NCI-H2227 (cell line): ENCODE data around the gene DAGLB.
"Not testable (repeated sequence)": the region's sequence is repeated elsewhere in the genome, so short reads cannot be mapped to it uniquely, and the experiment has no call there.

Source experiments
- DNase-seq: peaks from one replicate; lab custom pipeline; 2025; ENCODE audit not compliant: unreplicated experiment; lab: John Stamatoyannopoulos, UW

DAGLB gene

DNA sequence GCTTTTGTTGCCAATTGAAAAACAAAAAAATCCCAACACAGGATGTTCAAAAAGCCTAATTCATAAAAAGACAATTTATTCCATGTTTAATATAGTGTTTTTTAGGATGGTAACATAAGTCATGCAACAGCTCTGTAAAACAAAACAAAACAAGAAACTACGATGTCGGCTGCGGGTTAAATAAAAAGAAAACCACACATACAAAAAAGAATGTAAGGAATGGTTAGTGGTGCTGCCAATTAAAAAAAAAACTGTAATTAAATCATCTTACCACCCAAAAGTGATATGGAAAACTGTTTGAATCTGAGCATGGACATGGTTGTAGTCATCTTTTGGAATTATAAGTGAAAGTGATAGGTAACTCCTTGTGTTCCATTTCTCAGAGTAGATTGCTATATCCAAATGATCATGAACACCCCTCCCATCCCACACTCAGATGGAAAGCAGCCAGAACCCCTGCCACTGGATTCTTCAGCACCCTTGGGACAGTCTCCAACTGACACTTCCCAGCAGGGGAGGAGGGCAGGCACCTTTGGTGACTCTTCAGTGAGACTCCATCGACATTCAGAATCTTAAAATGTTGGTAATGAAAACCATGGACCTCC, 14.3 kb upstream of the DAGLB start:
- DNase-seq: no peak

DNA sequence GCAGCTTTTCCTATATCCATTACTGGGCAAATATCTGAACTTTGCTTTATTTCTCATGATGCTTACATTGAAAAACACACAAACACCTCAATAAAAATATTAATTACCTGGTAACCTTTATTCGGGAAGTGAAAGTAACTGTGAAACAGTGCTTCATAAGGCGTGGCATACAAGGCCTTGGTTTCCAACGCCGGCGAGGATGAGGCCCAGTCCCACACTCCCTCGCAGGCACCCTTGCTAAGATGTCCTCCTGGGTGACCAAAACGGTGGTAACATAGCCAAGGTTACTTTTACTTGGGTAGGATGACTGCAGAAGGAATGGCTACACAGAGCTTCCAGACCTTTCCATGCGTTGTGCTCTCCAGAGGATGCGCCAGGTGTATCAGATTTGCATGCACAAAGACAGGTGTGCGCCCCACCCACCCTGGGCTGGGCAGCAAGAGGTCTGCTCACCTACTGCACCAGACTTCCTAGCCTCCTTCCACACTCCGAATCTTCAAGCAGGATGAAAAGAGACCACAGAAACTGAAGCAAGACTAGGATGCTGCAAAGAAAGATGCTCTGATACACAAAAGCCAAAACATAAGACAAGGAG, 13.3 kb upstream of the DAGLB start:
- no peak for DNase-seq

DNA sequence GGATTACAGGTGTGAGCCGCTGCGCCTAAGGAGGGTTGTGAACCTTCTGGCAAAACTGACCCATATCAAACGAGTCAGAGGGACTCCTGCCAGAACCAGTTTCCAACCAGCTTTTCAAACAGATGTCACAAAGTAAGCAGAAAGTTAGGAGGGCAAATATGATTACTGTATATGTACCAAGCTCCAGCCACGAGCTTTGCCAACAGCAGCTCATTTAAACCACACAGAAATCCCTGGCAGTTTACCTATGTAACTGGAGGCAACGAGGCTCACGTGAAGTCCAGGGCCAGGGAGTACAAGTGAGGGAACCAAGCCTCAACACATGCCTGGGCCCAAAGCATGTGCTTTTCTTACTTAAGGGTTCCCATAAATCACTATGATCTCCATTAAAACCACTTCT, 12.5 kb upstream of the DAGLB start:
- no peak for DNase-seq

DNA sequence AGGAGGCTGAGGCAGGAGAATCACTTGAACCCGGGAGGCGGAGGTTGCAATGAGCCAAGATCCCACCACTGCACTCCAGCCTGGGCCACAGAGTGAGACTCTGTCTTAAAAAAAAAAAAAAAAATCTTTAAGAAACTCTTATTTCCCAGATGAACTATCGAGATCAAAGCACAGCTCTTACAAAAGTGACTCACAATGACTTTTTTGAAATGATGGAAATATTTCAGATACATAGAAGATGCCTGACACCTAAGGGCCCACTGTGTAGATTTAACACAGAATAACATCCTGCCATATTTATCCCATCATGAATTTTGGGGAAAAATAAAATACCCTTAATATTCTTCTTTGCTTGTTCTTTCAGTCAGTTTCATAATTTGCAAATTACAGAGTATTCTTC, 10.9 kb upstream of the DAGLB start:
- not testable (repeated sequence) for DNase-seq

DNA sequence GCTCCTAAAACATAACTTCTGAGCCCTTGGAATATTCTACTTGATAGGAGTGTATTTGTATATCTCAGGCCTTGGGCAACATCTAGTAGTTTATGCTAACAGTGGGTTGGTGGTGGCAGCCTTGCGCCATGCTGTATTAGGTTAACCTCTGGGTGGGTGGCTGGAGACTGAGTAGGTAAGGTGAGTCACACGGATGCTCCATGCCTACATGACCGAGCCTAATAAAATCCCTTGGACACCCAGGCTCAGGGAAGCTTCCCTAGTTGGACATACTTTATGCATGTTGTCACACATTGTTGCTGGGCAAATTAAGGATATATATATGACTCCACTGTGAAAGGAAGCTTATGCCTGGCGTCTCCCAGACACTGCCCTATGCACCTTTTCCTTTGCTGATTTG, 6.0 kb upstream of the DAGLB start:
- no peak for DNase-seq

DNA sequence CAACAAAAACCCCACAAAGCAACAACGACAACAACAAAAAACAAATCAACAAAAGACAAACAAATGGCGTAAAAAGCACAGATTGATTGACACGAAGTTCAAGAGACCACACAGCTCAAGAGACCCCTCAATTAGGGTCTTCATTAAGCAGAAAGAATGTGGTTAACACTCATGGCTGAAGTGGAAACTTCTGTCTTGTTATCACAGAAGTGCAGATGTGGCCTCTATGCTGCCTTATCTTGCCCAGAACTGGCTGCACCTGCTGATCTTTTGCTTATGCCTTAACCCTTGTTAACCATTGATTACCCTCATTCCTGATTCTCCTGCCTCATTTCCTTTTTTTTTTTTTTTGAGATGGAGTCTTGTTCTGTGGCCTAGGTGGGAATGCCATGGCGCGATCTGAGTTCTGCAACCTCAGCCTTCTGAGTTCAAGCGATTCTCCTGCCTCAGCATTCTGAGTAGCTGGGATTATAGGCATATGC, 3.5 kb upstream of the DAGLB start:
- DNase-seq: no peak

DNA sequence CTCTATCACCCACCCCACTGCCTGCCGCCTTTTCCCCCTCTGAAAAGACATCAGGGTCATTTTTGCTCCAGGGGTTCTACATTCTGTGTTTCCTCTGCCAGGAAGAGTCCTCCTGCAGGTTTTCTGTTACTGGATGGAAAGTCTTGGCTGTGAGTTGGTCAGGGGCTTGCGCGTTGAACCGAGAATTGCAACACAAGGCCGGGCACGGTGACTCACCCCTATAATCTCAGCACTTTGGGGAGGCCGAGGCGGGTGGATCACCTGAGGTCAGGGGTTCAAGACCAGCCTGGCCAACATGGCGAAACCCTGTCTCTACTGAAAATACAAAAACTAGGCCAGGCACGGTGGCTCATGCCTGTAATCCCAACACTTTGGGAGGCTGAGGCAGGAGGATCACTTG, 2.8 kb upstream of the DAGLB start:
- DNase-seq: not testable (repeated sequence)

DNA sequence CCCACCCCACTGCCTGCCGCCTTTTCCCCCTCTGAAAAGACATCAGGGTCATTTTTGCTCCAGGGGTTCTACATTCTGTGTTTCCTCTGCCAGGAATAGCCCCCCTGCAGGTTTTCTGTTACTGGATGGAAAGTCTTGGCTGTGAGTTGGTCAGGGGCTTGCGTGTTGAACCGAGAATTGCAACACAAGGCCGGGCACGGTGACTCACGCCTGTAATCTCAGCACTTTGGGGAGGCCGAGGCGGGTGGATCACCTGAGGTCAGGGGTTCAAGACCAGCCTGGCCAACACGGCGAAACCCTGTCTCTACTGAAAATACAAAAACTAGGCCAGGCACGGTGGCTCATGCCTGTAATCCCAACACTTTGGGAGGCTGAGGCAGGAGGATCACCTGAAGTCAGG, 2.1 kb upstream of the DAGLB start:
- DNase-seq: not testable (repeated sequence)

DNA sequence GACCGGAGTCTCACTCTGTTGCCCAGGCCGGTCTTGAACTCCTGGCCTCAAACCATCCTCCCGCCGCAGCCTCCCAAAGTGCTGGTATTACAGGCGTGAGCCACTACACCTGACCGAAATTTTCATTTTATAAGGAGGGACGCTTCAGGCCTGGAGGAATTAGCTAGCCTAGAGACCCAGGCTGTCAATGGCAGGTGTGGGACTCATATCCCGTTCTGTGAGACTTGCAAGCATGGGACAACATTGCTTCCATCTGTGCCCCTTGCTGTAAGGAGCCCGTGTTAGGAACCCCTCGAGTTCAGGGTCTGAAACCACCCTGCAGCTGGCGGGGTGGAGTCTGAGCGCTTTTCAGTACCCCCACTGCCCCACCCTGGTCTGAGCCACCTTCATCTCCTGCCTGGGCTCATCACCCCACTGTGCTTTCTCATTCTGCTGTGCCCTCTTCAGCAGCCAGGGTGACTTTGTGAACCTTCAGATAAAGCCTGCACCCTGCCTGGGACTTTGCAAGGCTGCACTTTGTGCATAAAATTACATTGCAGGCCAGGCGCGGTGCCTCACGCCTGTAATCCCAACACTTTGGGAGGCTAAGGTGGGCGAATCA, 1.3 kb upstream of the DAGLB start:
- DNase-seq: no peak

DNA sequence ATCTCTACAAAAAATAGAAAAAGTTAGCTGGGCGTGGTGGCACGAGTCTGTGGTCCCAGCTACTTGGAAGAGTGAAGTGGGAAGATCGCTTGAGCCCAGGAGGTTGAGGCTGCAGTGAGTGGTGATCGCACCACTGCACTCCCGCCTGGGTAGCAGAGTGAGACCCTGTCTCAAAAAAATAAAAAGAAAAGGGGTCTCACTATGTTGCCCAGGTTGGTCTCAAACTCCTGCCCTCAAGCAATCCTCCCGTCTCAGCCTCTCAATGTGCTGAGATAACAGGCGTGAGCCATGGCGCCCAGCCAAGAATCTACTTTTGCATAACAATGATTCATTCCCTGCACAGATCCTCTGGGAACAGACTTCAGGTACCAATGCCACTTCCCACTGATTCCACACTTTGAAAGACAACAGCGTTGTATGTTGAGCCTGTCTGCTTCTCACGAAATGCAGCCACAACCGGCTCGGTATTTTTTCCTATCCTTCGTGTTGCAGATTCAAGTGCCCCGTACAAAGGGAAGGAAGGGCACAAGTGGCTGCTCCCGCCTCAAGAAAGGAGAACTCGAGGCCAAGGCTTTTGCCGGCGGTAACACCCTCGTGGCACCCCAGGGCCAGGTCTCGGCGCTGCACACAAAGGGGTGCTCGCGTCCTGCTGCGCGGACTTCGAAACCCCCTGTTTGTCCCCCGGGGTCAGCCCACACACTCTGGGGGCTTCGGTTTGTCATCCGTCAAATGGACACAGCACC, 745 bp downstream of the DAGLB start:
- DNase-seq: peak; percentile 76

DNA sequence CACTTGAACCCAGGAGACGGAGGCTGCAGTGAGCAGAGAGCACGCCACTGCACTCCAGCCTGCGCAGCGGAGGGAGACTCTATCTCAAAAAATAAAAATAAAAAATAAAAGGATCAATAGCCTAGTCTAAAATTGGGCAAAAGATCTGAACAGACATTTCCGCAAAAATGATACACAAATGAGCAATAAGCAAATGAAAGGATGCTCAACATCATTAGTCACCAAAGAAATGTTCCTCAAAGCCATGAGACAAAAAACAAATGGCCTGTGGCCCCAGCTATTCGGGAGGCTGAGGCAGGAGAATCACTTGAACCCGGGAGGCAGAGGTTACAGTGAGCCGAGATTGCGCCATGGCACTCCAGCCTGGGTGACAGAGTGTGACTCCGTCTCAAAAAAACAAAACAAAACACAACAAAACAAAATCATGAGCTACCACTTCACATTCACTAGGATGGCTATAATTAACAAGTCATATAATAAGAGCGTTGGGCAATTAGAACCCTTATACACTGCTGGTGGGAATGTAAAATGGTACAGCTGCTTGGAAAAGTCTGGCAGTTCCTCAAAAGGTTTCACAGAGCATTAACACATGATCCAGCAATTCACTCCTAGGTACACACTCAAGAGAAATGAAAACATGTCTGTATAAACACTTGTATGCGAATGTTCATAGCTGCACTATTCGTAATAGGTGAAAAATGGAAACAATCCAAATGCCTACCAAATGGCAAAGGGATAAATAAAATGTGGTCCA, 3.1 kb downstream of the DAGLB start:
- DNase-seq: no peak

DNA sequence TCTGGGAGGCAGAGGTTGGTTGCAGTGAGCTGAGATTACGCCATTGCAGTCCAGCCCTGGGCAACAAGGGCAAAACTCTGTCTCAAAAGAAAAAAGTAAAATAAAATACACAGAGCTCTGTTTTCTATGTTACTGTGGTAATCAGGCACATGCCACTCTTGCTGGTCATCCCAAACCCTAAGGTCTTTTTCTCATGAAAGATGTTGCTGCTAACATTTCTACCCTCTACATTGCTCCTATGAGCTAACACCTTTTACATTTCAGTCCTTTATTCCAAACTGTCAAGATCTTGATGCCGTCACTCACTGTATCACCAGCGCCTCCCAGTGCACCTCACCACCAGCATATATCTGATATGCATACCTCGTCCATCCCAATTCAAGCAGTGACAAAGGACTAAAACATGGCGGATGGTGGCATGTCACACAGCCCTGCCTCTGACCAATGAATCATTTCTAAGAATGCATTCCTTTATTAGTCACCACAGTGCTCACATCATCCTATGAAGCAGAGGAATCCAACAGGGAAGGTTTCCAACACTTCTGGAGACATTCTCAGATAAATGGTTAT, 4.3 kb downstream of the DAGLB start:
- DNase-seq: no peak

DNA sequence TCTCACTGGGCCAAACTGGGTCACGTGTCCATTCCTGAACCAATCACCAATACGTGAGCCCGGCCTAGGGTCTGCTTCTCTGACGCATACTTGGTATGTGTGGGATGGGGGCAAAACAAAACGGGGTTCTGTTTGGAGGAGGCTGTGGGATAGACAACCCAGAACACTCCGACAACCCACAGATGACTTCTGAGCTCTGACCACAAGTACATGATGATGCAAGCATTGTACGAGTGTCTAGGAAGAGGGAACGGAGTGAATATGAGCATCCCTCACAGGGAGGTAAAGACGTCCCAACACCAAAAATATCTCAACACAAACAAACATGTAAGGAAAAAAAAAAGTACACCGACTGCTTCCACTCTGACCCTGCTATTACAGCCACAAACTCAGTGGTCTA, 5.6 kb downstream of the DAGLB start:
- no peak for DNase-seq

DNA sequence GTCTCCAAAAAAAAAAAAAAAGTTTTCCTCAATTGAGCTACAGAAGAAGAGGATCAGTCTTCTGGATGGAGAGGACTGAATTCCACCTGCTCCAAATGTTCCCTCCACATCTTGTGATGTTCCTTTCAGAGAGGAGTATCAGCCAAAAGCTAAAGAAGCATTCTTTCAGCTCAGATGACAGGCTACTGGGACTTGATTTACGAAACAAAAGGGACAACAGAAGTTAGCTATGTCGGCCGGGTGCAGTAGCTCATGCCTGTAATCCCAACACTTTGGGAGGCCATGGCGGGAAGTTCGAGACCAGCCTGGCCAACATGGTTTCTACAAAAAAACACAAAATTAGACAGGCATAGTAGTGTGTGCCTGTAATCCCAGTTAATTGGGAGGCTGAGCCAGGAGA, 7.4 kb downstream of the DAGLB start:
- no peak for DNase-seq

DNA sequence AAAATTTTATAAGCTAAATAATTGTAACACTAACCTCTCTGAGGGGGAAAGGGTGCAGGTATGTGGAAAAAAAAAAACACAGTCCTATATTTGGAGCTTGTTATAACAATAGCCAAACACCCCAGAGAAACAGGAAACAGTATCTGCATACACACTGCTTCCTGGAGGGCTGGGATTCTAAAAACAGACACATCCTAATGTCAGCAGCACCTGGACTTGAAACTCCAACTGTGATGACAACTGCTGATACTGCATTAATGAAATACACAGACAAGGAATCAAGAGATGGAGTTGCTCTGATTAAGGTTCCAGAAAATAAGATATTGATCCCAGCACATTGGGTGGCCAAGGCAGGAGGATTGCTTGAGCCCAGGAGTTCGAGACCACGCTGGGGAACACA, 9.3 kb downstream of the DAGLB start:
- no peak for DNase-seq

DNA sequence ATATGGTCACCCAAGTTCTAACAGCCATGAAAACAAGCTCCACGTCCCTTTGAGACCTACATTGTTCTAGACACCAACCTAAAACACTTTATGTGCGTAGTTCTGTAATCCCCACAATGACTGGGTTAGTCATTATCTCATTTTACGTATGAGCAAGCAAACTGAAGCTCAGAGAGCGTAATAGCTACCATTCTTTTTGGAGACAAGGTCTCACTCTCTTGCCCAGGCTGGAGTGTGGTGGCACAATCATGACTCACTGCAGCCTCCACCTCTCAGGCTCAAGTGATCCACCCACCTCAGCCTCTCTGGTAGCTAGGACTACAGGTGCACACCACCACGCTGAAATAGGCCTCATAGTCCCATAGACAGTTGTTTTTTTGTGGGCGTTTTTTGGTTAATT, 10.5 kb downstream of the DAGLB start:
- DNase-seq: no peak

DNA sequence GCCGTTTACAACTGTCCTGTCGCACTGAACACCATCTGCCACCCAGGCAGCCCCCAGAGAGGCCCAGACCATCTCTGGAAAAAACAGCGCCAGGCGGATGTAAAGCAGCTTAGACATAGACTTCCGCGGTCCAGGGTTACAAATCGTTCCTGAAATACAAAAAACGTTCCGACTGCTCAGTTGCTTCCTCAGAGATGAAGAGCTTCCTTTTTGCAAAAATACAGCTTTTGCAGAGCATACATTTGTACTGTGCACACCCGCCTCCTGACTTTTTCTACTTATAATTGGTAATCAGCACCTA, 11.4 kb downstream of the DAGLB start:
- DNase-seq: no peak

DNA sequence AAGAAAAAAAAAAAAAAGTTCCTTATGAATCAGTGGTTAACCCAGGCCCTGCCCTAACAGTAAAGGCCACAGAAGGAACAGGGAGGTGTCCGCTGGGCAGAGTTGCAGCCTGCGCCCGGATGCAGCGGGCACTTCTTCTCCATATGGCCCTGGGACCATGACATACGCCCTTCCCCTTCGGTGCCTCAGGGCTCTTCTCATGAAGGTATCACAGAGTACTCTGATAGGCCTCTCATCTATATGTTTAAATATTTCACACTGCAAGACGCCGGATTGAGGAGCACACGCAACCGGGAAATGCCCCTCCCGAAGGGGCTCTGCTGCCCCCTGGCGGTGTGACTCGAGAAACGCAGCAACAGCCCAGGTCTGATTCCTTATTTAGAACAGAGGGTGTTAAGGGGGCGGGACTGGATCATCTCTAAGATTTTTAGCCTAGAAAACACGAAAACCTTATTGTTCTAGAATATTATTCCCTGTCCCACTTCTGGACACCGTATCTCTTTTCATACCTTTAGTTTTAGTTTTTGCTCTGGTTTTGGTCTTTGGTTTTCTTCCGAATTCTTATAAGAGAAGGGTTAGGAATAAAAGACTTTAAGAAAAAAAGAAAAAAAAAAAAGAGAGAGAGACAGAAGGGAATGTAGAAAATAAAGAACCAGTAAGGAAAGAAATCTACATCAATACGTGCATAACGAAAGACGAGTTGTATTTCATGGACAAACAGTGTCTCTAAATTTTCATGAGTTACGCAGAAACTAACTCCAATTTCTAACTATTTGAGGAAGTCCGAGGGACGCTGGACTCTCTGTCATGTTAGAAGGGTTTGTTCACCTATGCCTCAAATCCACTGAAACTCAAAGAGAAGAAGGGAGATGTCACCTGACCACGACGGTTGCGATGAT, 12.0 kb downstream of the DAGLB start:
- peak; percentile 91 for DNase-seq

DNA sequence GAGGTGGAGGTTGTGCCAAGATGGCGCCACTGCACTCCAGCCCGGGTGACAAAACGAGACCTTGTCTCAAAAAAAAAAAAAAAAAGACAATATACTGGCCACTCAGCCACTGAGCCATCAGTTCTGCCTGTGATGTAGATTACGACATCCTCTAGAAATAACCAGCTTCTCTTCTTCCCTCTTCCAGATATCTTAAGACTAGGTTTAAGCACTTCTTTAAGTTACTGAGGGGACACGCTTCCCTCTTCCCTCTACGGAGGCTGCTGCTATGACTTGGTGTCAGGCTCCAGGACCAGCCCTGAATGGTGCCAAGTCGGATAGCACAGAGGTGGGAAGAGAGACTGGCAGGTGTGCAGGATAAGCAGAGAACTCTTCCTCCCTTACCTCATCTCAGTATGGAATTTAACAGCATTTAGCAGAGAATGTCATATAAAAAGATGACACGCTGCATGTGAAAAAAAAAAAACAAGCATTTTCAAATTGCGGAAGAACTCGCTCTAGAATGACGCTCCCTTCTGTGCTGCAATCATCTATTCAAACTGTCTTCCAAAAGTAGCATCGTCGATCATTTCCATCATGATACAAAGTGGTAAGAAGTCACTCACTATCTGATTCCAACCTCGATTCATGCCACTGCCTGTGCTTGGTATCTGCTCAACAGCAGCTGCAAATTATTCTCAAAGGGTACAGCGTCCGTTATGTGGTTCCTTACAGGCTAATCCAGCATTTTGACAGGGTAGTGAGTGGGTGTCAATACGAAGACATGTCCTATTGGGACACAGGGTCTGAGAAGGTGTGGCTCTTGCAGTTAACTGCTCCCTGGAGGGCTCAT, 13.8 kb downstream of the DAGLB start:
- no peak for DNase-seq
